NCI-H1105 (cell line): ENCODE measurements around the gene CLTC.
"Not testable (repeated sequence)": the region's sequence is repeated elsewhere in the genome, so short reads cannot be mapped to it uniquely, and the experiment has no call there.

Source experiments
- DNase-seq: peaks from one replicate; lab custom pipeline; 2025; lab: John Stamatoyannopoulos, UW

The CLTC gene

DNA sequence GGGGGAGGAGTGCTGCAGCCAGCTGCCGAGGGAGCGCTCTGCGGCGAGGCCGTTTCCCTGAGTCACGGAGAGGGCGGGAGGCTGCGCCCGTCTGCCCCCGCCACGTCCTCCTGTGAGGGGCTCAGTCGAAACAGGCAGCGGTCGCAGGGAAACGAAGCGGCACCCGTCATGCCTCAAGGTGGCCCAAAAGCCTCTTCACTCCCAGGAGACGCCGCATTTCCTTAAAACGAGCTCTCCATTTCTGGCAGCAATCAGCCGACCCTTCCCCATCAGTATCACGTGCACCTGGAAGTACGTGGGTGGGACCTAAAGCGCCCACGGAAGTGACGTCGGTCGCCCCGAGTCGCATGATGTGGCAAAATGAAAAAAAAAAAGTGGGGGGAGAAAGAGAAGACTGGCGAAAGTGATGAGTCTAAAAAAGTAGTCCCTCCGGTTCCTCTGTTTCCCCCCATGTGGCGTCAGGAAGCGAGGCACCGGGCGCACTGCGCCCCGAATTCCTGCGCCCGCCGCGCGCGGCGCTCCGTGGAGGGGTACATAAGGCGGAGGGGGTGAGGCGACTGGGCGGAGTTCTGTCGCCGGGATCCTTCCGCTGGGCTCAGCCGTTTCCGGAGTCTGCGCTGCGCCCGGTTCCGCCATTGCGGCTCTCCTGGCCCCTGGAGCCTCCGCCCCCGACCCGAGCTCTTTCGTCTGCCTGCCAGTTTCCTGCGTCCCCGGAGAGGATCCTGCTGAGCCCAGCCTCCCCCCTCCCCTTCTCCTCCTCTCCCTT, at the start of gene CLTC:
CLTC (plus strand) TSS at position 598 of the 766 bp plus-strand sequence. CDS start 237 bp downstream, outside the sequence.
- DNase-seq, result peak; percentile 89

DNA sequence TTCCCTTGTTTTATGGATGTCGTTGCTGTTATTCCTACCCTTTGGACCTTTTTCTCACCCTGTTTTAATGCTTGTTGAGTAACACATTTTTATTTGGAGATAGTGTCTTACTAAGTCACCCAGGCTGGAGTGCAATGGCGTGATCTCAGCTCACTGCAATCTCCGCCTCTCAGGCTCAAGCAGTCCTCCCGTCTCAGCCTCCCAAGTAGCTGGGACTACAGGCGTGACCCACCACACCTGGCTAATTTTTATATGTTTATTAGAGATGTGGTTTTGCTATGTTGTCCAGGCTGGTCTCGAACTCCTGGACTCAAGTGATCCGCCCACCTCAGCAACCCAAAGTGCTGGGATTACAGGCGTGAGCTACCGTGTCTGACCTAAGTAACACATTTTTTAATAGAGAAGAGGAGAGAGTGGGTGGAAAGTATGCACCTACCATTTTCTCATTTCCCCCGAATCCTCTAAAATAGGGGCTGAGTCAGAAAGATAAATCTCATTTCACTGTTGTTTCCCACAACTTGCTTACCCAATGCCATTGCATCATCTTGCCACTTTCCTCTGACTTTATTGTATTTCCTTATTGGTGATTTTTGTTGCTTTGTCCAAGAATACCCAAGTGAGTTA, 47.3 kb upstream of the CLTC start:
- no peak for DNase-seq

DNA sequence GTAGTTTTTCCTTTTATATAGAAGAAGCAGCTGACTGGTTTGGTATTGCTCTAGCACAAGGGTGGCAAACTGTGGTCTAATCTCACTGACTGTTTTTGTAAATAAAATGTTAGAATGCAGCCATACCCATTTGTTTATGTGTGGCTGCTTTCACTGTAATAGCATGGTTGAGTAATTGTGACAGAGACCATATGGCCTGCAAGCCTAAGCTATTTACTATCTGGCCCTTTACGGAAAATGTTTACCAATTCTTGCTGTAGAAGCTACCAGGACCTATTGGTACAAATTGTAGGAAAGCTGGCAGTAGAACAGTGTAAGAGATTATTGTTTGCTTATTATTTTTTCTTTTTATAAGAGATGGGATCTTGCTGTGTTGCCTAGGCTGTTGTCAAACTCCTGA, 35.5 kb upstream of the CLTC start:
- not testable (repeated sequence) for DNase-seq

DNA sequence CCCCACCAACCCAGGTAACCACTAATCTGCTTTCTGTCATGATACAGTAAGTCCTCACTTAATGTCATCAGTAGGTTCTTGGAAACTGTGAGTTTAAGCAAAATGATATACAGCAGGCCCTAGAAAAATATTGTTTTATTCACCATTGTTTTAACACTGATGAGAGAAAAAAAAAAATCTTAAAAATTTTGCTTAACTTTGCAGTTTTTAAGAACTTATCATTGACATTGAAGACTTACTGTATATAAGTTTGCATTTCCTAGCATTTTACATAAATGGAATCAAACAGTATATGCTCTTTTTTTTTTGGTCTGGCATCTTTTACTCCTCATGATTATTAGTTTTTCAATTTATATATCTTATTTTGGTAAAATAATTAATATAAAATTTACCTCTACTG, 19.5 kb upstream of the CLTC start:
- DNase-seq, result no peak

DNA sequence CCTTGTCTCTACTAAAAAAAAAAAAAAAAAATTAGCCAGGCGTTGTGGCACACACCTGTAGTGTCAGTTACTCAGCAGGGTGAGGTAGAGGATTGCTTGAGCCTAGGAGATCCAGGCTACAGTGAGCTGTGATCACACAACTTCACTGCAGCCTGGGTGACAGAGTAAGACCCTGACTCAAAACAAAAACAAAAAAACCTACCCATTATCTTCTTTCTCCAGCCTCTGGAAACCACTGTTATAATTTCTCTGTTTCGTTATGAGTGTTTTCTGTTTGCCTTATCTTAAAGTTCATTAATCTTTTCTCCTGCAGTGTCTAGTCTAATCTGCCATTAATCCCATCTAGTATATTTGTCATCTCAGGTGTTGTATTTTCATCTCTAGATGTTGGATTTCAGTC, 18.6 kb upstream of the CLTC start:
- no peak for DNase-seq

DNA sequence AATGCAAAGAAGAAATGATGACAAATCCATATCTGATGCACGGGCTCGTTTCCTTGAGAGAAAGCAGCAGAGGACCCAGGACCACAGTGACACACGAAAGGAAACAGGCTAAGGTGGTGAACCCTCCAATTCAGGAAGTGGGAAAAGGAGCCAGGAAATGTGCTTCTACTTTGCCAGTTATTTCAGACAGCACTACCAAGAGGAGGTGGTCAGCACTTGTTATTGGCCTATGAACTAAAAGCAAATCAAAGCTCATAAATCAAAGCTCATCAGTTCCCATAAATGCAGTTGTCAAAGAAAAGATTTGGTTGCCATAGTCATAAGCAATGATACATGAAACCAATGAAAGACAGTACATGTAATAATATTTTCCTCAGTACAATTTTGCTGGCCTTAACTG, 12.6 kb upstream of the CLTC start:
- no peak for DNase-seq

DNA sequence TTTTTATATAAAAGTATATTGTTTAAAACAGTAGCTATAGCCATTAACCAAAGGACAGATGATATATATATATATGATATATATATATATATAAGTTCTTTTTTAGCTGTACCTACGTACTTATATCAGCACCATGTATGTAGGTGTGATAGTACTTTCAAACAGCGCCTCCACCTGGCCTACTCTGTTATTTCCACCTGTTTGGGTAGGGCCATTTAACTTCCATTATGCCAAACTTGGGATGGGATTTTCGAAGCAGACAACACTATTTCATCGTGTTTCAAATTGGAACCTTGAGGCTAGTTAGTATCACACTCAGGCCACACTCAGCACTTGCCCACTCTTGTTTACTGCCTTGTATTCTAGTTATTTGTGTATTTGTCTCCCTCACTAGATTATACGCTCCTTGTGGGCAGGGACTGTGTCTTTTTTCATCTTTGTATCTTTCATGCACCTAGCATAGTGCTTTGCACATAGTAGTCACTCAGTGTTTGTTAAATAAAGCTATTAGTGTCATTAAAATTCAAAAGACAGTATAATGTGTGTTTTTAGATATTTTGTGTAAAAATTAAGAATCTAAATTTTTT, 11.8 kb upstream of the CLTC start:
- no peak for DNase-seq

DNA sequence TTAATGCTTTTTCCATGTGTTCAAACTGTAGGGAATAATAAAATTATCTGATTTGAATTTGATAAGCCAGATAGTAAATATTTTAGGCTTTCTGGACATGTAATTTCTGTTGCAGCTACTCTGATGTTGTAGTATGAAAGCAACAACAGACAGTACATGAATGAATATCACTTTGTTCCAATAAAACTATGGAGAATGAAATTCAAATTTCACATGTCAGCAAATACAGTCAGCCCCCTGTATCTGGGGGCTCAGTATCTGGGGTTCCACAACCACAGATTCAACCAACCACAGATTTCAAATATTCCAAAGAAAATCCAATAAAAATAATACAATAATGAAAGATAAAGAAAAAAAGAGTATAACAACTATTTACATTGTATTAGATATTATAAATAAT, 8.2 kb upstream of the CLTC start:
- DNase-seq, result no peak

DNA sequence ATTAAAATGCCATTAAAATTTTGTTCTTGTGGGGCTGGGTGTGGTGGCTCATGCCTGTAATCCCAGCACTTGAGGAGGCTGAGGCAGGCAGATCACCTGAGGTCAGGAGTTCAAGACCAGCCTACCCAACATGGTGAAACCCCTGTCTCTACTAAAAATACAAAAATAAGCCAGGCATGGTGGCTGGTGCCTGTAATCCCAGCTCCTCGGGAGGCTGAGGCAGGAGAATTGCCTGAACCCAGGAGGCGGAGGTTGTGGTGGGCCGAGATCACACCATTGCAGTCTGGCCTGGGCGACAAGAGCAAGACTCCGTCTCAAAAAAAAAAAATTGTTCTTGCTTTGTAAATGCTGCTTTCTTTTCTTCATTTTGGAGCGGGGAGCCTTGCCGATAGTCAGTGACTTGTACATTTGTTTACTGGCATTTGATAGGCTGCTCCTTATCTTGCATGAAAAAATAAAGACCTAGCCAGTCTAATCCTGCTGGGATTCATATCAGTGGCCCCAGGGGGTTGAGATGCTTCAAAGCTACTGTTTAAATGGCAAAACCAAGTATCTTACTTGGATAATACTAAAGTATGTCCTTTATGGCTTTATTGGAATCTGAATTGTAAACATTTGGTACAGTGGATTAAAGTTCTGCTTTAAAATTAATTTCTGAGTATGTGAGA, 3.3 kb upstream of the CLTC start:
- DNase-seq, result no peak

DNA sequence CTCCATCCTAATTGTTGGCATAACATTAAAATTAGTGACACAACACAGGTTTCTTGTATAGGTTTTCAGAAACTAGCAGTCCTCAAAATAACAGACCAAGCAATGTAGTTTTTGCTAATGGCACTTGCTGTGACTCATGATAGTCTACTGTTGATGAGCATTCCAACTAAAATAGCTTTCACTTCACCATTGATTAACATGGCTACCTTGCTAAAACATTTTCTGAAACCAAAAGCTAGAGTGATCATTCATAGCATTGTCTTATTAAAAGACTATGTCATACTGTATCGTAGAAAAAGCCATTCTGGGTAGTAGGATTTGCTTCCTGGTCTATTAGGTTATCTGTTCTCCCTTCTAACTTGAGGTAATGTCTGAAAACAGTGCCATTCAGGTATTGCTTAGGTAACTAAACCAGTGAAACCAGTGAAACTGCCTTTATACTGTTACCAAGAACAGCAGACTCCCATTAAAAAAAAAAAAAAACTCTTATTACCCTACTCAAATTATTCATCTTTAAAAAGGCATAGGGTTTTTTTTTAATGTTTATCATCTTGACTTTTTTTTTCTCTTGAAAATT, 2.5 kb upstream of the CLTC start:
- no peak for DNase-seq

DNA sequence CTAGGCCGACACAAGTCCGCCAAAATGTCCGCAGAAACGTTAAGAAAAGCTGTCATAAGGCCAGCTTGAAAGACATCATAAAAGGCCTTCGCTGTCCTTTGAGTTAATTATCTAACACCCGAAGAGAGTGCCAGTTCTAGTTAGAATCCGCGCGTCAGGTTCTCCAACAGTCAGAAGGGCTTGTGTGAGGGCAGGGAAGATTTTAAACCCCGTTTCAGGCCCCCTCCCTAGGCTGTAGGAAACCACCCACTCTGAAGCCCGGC, 729 bp upstream of the CLTC start:
- DNase-seq, result no peak

DNA sequence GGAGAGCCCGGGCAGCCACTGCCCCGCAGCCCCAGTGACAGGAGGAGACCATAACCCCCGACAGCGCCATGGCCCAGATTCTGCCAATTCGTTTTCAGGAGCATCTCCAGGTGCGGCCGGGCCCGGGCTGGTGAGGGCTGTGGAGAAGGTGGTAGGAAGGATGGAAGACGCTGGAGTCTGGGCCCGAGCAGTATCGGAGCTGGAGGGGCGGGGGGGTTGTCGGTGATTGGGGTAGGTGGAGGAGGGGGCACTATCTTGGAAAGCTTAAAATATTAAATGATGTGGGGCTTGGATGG, 317 bp downstream of the CLTC start:
- no peak for DNase-seq

DNA sequence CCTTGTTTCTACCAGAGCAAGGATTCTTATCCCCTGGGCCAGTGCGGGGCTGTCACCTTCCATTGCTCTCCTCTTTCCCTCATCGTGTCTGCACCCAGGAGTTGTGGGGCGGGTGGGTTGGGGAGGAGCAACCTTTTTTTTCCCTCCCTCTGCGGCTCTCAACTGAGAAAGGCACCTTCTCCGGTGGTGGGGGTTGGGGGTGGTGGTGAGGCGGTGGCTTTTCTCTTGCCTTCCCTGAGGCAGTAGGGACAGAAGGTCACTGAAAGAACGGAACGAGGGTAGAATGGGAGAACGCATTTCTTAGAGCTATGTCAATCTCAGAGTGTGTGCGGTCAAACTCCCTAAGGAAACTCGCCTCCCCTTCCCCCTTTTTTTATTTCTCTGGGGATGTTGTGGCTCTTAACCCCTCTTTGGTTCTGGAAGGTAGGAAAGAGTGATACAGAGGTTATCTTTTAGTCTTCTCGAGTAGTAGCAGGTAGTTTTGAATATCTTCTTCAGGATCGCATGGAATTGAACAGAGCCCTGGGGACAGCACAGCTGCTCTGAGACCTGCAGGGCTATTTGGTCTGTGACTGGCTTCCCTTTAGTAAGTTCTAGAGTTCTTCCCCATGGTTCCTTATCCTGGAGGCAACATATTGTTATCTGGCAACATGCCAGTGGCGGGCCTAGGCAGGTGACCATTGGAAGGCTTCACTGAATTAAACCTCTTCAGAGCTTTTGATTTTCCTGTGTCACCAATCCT, 994 bp downstream of the CLTC start:
- peak; percentile 16 for DNase-seq

DNA sequence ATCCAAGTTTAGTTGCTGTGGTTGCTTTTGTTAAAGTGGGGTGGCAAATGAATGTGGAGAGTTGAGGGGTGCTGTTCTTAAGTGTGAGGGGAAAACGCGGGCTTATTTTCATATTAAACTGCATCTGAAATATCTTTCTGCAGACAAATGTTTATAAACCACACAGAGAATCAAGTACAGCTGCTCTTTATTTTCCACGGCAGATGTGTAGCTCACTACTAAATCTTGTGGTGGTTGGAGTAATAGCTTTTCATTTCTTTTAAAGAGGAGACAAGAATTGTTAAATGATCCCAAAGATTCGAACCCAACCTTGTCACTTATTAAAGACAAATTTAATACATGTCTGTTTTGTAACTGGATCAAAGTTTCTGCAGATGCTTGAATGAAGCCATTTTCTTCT, 2.1 kb downstream of the CLTC start:
- no peak for DNase-seq

DNA sequence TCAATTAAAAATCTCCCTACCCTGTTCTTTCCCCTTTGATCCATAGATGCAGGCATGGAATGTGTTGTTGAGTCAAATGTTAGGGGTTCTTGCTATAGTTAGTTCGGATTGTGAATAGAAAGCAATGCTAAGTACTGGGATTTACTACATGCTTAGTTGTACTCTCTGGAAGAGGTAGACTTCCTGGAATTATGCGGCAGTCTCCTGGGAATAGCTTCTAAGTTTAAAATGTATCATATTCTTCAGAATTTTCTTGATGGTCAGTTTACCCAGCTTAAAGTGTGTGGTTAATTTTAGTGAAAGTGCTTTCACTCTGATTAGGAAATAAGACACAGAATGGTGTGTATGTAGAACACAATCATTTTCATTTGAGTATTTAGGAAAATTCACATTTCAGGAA, 3.5 kb downstream of the CLTC start:
- DNase-seq, result no peak

DNA sequence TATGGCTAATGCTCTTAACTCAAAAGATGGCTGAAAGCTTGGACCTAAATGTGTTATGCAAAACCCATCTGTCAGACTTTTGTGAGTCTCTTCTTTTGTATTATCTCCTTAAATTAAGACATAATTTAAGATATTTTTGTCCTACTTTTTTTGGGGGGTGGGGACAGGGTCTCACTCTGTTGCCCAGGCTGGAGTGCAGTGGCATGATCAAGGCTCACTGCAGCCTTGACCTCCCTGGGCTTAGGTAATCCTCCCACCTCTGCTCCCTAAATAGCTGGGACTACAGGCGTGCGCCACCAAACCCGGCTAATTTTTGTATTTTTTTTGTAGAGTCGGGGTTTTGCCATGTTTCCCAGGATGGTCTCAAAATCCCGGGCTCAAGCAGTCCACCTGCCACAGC, 7.1 kb downstream of the CLTC start:
- no peak for DNase-seq

DNA sequence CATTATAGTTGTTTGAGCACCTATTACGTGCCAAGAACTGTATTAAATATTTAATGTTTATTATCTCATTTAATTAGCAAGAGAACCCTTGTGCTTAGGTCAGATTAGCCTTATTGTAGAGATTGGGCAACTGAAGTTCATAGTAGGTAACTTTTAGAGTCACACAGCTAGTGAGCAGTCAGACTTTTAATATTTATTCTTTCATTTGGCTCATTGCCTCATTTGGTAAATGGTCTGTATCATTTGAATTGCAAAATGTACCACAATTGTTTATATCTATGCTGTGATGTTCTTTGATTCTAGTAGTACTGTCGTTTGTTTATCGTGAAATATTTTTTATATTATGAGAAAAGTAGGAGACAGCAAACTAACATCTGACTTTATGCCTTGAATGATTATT, 7.6 kb downstream of the CLTC start:
- DNase-seq, result no peak

DNA sequence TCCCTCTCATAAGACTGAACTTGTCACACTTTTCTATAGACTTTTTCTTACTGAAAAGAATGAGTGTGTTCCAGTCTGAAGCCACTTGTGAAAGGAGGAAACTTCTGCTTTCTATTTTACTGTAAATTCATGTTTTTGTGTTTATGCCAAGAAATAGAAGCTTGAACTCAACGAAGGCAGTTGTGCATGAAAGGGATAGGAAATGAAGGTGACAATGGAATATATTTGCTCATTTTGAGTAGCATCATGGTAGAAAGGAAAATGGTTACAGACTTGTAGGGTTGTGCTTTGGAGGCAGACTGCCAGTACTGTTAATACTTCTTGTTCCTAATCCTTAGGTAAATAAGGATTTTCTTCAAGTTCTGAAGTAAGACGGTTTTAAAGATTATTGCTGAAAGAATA, 8.1 kb downstream of the CLTC start:
- no peak for DNase-seq

DNA sequence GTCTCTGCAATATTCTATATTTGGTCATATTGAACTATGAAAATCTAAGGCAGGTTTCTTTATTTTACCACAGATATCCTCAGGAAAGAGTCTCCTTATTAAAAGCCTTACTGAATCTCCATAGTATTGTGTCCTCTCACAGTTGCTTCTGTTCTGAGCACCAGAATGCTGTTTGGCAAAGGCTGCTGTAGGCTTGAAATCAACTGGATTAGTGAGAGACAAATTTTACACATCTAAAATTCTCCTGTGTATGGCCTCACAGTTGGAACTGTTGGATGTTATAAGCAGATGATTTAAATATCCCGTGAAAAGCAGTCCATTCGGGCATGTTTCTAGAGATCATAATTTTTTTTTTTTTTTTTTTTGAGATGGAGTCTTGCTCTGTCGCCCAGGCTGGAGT, 9.5 kb downstream of the CLTC start:
- no peak for DNase-seq

DNA sequence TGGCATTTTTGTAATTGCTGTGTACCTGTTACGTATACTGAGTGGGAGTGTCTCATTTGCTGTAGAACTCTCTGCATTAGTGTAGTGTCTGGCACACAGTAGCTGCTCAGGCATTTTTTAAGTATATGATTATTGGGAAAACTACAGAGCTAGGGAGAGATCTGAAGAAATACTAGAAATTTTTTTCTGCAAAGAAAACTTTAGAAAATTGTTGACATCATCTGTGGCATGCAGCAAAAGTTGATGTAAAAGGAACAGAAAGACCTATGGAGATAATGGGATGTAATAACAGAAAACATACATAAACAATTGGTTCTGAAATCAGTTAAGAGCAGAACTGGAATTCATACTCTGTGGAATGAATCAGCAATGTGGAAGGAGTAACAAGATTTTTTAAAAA, 11.6 kb downstream of the CLTC start:
- no peak for DNase-seq

DNA sequence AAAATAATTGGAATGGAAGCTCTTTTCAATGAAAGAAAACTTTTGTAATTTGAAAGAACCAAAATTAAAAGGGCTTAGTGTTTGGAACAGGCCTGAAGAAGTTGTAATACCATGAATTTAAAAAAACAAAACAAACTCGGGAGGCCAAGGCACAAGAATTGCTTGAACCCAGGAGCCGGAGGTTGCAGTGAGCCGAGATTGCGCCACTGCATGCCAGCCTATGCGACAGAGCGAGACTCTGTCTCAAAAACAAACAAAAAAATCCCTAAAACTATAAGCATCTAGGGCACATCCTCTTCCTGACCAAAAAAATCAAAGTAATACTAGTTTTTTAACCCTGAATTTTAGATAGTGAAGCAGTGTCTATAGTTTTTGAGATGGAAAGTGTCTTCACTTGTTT, 12.7 kb downstream of the CLTC start:
- DNase-seq, result no peak

DNA sequence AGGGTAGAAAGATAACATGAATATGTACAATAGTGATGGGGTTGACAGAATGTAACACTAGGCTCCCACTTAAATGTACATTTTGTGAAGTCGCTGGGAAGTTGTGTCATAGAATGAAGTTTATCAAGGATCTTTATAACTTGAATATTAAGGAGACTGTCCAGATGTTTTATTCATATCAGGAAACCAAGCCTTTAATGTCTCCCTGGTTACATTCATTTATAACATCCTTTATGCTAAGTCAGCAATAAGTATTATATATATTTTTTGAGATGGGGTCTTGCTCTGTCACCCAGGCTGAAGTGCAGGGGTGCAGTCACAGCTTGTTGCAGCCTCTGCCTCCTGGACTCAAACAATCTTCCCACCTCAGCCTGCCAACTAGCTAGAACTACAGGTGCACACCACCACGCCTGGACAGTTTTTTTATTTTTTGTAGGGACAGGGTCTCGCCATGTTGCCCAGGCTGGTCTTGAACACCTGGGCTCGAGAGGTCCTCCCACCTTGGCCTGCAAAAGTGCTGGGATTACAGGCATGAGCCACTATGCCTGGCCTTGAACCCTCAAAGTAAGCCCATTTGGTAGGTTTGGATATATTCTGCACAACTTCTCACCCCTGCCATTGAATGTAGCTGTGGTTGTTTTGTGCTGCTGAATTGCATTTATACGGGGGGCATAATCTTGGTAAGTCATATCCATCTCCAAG, 14.1 kb downstream of the CLTC start:
- no peak for DNase-seq
